Activated CD8-positive, alpha-beta memory T cell treated with anti-CD3 and anti-CD28 coated beads for 36 hours (primary cell): Measurements from ENCODE around the gene CAMTA1. TPM values are rescaled to one million over a fixed set of nuclear protein-coding genes. Genes with fewer than 3 reads are reported as not detected.

ENCODE experiments used
- CTCF ChIA-PET: fragments of 350-600 bp; sonication (Branson Sonifier 250); formaldehyde crosslinking; loops from one replicate; lab custom pipeline; 2021; ENCODE audit warnings: antibody characterized with exemption; lab: Charles Lee
- POLR2A ChIA-PET: fragments of 350-600 bp; sonication (Branson Sonifier 250); formaldehyde crosslinking; loops from one replicate; lab custom pipeline; 2021; ENCODE audit warnings: antibody characterized with exemption; lab: Charles Lee
- total RNA-seq, 2 experiments: library from RNA; stranded (reverse); gene quantifications; one replicate each; pipeline ENCODE4 v1.2.3, GENCODE V29; 2021

Gene CAMTA1
- total RNA-seq, 2 experiments from 2014 or later: 66.5 to 72.5 TPM

DNA sequence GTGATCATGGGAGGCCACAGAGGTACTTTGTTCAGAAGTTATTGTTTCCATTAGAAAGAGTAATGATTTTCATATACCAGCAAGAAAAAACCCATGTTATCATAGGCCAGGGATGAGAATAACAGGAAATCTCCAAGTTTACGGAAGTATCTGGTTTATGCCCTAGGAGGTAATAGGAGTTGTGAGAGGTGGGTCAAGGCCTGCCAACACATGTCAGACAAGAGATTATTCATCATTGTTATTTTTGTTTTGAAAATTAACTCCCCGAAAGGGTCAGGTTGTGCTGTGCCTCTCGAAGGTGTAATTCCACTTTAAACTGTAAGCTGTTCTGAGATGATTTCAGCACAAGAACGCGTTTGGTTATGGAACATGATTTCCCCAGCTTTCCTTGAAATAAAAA, 218.4 kb downstream of the CAMTA1 start:
- POLR2A ChIA-PET: no interaction called here
- CTCF ChIA-PET: no interaction called here

DNA sequence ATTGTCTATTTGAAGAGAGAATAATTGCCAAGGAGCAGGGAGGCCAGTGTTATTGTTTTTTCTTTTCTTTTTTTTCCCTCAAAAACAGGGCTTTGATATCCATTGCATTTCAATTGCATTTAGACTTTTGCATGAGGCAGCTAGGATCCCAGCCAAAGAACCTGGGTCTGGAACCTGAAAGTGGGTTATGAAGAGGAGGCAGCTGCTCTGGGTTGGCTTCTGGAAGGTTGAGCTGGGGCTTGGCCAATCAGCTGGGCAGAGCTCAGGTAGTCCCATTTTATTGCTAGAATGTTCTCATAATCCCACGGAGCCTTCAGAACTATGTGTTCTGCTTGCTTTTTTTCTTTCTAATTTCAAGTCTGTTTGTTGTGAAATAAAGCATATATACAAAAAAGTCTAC, 218.9 kb downstream of the CAMTA1 start:
- ChIA-PET CTCF (no interaction called here), POLR2A (no interaction called here)

DNA sequence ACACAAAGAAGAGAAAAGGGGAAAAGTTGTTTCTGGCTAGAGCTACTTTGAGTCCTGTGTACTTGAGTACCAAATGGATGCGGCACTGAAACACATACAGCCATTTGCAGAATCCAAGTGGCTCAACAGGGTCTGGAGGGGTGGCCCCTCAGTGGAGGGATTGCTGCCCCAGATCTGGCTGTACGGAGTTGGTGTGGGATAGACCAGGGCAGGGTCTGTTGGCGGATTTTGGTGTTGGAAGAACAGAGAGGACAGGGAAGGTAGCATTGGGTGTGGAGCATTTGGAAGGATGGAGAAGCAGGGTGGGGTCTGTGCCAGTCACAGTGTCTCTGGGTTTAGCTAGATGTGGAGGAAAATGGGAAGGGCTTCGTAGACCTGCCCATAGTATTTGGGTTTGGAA, 220.5 kb downstream of the CAMTA1 start:
- ChIA-PET CTCF (no interaction called here), POLR2A (no interaction called here)

DNA sequence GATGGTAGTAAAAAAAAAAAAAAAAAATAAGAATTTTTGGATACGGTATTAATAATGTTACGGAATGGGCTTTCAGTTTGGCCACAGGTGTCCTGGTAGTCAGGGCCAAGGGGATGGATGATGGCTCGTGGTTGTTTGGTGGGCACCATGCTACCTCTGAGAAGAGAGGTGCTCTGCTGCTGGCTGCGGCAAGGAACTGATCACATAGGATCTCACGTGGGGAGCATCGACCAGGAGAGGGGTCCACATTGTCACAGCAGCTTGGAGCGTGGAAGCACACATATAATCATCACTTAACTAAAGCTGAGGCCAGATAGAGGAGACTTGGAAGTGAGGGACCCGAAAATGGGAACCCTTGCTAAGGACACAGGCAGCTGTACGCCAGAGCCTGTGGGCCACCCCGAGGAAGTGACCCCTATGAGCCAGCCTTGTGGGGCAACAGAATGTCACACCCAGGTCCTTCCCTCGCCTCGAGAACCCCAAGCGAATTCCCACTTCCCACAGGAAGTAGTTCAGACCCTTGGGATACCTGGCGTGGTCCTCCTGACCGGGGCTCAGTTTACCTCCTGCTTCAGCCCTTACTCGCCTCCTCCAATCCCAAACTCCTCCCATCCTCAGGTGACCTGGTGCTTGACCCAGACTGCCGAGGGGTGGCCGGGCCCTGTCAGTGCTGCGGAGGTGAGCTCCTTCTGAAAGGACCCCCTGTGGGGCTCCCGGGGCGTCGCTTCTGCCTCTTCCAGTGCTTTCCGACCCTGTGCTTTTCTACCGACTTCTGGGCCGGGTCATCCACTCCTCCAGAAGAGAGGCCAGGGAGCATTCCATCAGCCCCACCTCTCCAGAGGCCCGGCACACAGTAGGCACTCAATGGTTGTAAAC, 222.0 kb downstream of the CAMTA1 start:
- CTCF ChIA-PET: interaction anchor here (0.7 kb wide), 1 partner anchor 559 kb away, joined by 3 read pairs; no protein-coding TSS in a partner anchor

DNA sequence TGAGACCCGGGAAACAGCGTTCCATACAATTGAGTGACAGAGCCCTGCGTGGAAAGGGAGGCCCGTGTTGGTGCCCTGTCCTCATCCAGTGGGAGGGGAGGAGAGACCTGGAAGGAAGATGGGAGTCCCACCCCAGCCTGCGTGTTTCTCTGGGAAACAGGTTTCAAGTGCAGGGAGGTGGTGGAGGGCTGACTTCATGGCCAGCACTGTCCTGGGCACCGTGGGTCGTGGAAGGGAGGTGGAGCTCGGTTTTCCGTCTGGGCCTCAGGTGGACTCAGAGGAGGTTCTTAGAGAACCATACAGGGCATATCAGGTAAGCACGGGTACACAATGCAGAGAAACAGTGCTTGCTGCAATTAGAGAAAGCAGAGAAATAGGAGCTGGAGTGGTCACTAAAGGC, 222.6 kb downstream of the CAMTA1 start:
- ChIA-PET CTCF (no interaction called here), POLR2A (no interaction called here)

More for the DNA sequence above, 222.0 kb downstream of the CAMTA1 start:
- POLR2A ChIA-PET: interaction anchor here (0.7 kb wide), 1 partner anchor 351 kb away, joined by 6 read pairs; no protein-coding TSS in a partner anchor

DNA sequence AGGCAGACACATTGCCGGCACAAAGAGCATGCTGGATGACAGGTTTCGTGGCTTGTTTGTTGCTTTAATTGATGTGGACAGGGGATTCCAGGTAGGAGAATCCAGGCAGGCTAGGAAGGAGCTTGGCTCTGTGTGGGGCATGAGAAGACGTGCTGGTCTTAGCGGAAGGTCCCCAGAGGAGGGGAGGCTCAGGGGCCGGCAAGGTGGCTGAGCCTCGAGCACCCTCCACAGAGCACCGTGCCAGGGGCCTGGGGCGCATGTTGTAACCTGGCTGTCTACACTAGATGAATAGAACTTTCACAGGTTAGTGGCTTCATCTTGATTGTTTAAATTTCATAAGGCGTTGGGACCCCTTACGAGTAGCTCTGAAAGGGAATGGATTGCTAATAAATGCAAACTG, 223.1 kb downstream of the CAMTA1 start:
- ChIA-PET CTCF (no interaction called here), POLR2A (no interaction called here)

DNA sequence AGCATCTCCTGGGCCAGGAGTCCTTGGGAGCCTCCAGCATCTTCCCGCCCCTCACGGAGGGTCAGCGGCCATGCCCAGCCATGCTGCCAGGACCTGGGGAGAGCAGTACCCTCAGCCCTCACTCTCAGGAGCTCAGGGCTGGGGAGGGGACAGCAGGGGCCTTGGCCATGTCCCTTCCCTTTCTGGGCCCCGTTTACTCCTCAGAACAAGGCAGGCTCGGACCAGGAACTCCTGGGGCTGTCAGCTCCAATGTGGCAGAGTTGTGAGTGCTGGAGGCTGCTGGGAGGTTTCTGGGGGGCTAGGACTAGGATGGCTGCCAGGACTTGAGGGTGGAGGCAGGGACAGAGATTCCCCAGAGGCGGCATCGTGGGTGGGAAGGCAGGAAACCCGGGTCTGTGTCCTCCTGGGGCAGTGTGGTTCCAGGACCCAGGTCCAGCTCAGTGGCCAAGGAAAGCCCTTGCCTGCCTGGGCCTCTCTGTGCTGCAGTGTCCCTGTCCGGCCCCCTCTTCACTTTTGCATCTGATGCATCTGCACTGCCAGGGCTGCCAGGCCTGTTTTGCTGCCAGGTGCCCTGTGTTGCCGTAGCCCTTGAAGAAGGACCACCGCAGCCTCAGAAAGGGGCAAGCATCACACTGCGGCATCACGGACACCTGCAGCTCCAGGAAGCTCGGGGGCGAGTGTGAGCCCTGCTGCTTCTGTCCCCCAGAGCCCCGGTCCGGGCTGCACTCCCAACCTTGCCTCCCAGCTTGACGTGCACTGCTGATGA, 223.9 kb downstream of the CAMTA1 start:
- ChIA-PET CTCF (no interaction called here), POLR2A (no interaction called here)

DNA sequence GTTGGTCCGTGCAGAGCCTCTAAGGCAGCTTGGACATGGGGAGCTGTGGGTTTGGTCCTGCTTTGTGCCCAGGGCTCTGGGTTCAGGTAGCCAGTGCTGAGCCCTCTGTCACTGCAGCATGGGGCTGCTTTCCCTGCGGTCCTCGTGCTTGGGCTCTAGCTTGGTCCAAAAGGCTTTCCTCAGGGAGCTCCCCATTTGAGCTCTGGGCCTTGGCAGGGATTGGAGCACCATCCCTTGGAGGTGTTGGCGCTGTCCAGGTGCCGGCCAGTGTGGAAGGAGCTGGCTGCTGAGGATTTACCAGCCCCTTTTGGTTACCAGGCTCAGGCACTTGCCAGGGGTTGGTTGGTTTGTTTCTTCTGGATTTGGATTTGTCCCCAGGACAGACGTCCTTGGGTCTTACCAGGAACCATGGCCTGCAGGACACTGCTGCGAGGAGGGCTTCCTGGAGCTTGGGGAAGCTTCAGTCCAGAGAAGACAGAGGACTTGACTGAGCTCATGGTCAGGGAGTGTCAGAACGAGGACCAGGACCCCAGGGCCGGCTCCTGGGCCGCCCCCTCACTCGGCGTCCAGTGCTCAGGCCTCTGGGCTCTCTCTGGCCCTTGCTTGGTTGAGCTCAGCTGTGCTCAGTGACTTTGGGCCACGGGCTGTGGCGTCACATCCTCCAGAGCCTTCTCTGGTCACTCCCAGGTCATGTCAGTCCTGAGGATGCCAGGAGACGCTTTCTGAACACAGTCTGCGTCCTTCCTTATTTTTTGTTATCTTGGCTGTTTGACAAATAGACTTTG, 224.7 kb downstream of the CAMTA1 start:
- POLR2A ChIA-PET: no interaction called here
- CTCF ChIA-PET: no interaction called here

DNA sequence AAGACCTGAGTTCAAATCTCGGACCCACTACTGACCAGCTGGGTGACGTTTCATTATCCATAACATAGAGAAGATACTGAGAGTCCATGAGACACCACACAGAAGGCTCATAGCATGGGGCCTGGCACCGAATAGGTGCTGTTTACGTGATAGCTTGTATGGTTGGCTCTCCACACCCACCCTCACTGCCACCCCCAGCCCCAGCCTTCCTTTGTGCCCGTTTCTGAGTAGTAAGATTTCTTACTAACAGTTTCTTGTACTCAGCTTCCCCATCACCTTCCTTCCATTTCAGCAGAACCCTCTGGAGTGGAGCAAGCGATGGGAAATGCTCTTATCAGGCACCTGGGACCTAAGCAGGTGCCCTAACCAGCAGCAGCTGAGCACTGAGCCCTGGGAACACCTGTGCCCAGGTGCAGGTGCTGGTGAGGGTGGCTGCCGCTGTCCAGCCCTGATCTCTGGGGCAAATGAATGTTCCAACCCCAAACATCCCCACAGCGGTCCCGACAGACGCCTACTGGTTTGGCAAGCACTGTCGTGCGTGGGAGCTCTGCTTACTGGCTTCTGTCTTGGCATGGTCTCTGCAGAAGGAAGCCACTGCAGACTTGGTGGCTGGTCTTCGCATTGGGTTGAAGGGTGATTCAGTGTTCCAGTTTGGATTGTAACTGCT, 225.4 kb downstream of the CAMTA1 start:
- CTCF ChIA-PET: no interaction called here

DNA sequence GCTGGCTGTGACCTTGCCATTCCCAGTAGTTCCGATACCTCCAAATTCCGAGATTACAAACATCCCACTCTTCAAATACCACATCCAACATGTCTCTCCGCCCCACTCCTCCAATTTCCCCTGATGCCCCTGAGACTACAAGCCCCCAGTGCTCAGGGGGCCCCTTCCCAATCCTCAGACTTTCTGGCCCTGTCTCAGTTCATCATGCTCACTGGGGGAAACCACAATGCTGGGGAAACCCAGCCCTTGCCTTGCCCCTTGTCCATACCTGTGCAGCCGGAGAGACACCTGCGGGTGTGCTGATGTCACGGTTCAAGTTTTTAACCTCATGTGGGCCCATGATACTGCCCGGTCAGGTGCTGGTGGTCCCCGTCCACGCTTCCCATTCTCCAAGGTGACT, 226.6 kb downstream of the CAMTA1 start:
- POLR2A ChIA-PET: no interaction called here
- CTCF ChIA-PET: no interaction called here

More for the DNA sequence above, 225.4 kb downstream of the CAMTA1 start:
- POLR2A ChIA-PET: no interaction called here

DNA sequence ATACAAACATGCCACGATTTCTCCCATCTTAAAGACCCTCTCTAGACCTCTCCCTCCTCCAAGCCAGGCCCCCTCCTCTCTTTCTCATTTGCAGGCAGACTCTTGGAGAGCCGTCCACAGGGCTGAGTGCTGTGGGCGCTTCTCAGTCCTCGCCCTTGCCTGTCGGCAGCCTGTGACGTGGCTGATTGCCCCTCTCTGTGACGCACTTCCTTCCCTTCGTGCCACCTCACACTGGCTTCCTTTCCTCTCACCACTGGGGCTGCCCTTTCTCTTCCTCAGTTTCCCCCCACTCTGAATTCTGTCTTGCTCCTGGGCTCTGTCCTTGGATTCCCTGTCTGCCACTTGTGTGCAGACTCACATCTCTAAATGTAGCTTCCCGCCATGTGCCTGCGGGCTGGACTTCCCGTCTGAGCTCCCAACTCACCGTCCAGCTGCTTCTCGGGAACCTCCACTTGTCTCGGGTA, 227.2 kb downstream of the CAMTA1 start:
- CTCF ChIA-PET: no interaction called here
- POLR2A ChIA-PET: no interaction called here

DNA sequence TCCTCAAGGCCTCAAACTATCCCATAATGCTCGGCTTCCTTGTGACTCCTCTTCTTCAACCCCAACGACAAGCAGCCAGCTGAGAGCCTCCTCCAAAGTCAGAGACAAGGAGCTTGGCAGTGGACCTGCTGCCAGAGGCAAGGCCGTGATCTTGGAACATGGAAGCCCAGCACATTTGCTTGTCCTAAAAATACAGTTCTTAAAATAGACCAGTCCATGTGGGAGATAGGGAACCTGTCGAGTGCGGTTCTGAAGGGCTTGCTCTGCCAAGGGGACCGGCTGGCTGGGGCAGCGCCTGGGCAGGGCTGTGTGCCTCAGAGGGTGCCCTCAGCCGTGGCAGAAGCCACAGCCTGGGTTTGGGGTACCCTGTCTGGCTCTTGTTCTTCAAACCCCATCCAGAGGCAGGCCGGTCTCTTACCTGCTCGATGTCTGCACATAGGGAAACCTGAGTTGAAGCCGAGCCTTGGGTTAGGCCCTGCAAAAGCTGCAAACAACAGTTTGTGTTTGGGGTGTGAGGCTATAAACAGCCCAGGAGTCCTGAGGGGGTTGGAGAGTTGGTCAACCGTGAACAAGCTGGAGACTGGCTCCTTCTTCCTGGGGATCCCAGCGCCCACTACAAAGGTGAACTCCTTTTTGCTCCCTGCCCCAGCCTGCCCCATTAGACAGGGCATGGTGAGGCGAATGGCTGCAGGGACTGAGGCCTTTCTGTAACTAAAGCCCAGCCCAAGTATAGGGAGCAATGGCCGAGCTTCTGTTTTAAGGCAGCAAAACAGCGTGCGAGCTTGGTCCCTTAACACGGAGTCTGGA, 228.8 kb downstream of the CAMTA1 start:
- CTCF ChIA-PET: interaction anchor here (0.6 kb wide), 1 partner anchor 158 kb away, joined by 3 read pairs; no protein-coding TSS in a partner anchor
- POLR2A ChIA-PET: no interaction called here

DNA sequence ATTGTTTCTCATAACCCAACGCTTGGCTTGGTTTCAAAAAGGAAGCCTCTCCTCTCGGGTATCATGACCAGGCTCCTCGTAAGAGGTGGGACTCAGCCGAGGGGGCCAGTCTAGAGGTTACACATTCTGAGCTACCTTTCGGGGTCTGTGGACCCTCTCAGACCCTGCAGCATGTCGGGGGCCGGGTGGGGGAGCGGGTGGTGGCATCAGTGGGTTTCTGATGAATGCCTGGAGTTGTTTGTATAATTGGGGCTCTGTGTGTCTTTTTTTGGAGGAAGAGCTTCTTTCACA, 229.3 kb downstream of the CAMTA1 start:
- ChIA-PET CTCF (interaction anchor here (0.6 kb wide), 1 partner anchor 158 kb away, joined by 3 read pairs; no protein-coding TSS in a partner anchor), POLR2A (no interaction called here)

DNA sequence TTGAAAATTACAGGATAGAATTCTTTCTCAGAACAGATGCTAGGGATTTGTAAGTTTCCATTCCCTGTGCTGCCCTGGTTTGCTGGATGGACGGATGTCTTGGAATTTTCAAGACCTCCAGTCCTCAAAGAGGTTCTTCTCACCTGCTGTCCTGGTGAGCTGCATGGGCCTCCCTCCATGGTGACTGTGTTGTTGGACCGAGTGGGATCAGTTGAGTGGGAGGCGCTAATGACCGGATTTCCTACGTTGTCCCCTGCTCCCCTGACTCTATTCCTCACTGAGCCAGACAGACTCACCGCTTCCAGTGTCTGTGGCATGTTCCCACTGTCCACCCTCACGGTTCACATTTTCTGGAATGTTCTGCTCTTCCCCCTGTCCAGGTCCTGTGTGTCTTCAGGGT, 229.8 kb downstream of the CAMTA1 start:
- ChIA-PET POLR2A (no interaction called here), CTCF (no interaction called here)

DNA sequence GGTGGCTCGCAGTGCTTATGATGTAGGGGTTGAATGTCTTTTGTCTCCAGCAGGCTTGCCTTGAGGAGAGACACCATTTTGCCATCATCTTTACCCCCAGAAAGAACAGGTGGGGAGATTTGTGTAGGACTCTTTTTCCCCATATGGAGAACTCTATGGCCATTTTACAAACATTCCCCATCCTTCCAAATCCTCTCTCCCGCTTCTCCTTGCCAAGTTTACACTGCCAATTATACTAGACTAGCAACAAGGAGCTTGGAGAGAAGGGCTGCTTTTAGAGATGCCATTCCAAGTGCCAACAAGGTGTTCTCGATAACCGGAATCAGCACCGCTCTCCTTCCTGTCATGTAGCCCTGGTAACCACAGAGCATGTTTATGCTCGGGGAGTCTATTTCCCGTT, 233.1 kb downstream of the CAMTA1 start:
- ChIA-PET CTCF (no interaction called here), POLR2A (no interaction called here)

DNA sequence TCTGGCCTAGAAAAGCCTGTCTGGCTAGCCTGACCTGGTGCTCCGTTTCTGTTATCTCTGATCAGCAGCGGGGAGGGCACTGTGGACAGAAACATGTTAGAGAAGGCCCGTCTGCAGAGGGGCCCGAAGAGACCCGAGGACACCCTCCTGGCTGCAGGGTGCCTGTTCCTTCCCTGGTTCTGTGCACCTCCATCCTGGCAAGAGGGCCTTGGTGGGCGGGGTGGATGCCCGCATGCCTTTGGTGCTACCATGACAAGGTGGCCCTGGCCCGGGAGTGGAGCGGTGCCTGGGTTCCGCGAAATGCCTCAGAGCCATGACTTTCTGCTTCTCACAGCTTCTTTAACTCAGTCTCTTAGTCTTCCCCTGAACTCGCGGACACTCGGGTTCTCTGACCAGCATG, 233.6 kb downstream of the CAMTA1 start:
- POLR2A ChIA-PET: no interaction called here
- CTCF ChIA-PET: no interaction called here

DNA sequence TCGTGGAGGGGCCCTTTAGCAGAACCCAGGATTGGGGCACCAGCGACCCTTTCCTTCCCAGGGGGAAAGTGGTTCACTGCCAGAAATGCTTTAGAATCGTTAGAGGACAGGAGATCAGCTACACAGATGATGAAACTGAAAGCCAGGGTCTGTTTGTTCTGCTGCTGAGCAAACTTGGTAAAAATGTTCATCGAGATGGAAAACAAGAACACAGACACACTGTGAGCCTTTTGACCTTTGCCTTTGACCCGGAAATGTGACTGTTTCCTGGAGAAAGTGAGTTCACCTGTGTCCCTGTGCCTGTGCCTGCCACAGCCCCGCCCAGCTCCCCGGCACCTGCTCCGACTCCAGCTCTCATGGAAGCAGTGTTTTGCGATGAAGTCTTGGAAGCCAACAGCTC, 234.3 kb downstream of the CAMTA1 start:
- CTCF ChIA-PET: interaction anchor here (0.7 kb wide), 1 partner anchor 51 kb away, joined by 3 read pairs; no protein-coding TSS in a partner anchor
- POLR2A ChIA-PET: no interaction called here

DNA sequence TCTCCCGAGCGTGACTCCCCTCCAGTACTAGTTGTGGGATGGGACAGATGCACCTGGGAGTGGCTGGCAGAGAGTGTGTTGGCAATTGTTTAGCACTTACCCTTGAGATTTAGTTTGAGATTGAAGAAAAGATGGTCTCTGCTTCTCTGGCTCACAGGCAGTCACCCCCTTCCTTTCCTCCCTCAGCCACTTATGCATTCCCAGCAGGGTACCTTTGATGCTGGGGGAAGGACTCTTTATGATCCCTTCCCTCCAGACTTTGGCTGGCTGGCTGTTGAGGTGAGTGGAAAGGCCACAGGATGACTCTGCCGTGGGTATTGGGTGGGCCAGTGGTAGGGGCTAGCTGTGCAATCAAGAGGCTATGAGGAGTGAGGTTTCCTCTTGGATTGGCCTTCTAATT, 236.8 kb downstream of the CAMTA1 start:
- ChIA-PET CTCF (no interaction called here), POLR2A (no interaction called here)
